H1 (cell line): ENCODE results near the gene IL37. TPM values are rescaled to one million over a fixed set of nuclear protein-coding genes. Genes with fewer than 3 reads are reported as not detected.

Experiments
- CTCF ChIA-PET: fragments of 300-600 bp; sonication (Branson Sonifier 250); formaldehyde crosslinking; loops from one replicate; lab custom pipeline; 2021; ENCODE audit not compliant: partially characterized antibody; lab: Charles Lee
- POLR2A ChIA-PET: fragments of 300-600 bp; sonication (Branson Sonifier 250); formaldehyde crosslinking; loops from one replicate; lab custom pipeline; 2021; ENCODE audit warnings: inconsistent platforms; ENCODE audit not compliant: partially characterized antibody; lab: Charles Lee
- DNase-seq, 2 experiments: peaks; one replicate each; pipeline versions ENCODE4 v3.0.0 to v3.0.0-alpha.2; 2010 to 2022; ENCODE audit warnings: low spot score in 2 of 2, low read depth in 1 of 2, mixed read lengths in 1 of 2
- FAIRE-seq: peaks from 2 replicates; lab custom pipeline; 2011; peaks lifted over from hg19 to GRCh38; lab: Jason Lieb, UNC
- H2AFZ ChIP-seq: 2 replicates; pipeline ENCODE4 v1.8.1; 2012; ENCODE audit warnings: low read length, inconsistent platforms
- H2AK5ac ChIP-seq: 2 replicates; pipeline ENCODE4 v1.6.1; 2013; ENCODE audit warnings: low read depth, low read length
- H2BK120ac ChIP-seq: replicated peaks from 2 replicates; pipeline ENCODE3; 2013; ENCODE audit warnings: low read depth, low read length, inconsistent platforms
- H2BK12ac ChIP-seq: 2 replicates; pipeline ENCODE4 v1.6.1; 2013; ENCODE audit warnings: low read depth, low read length
- H2BK15ac ChIP-seq: 2 replicates; pipeline ENCODE4 v1.6.1; 2013; ENCODE audit warnings: low read length
- H2BK20ac ChIP-seq: 2 replicates; pipeline ENCODE4 v1.6.1; 2013; ENCODE audit warnings: low read length
- H2BK5ac ChIP-seq: 2 replicates; pipeline ENCODE4 v1.6.1; 2013; ENCODE audit warnings: low read depth, low read length
- H3K14ac ChIP-seq: 2 replicates; pipeline ENCODE4 v1.6.1; 2013; ENCODE audit warnings: inconsistent platforms; ENCODE audit not compliant: insufficient read length
- H3K18ac ChIP-seq: 2 replicates; pipeline ENCODE4 v1.6.1; 2013; ENCODE audit warnings: low read length; ENCODE audit errors: extremely low read depth
- H3K23ac ChIP-seq: 2 replicates; pipeline ENCODE4 v1.6.1; 2013; ENCODE audit warnings: inconsistent platforms; ENCODE audit not compliant: insufficient read length
- H3K23me2 ChIP-seq: 2 replicates; pipeline ENCODE4 v1.6.1; 2013; ENCODE audit warnings: low read depth, low read length
- H3K27ac ChIP-seq: 2 replicates; pipeline ENCODE4 v1.6.1; 2011; ENCODE audit warnings: low read depth, low read length, inconsistent platforms
- H3K27me3 ChIP-seq, 4 experiments: replicated peaks in 1 of 4; 1 replicate in 1 of 4; 2 replicates in 3 of 4; pipeline versions ENCODE4 v1.6.1 to v1.8.1; 2011 to 2013; ENCODE audit warnings: low read length in 3 of 4, mild to moderate bottlenecking in 3 of 4, inconsistent platforms in 2 of 4, mixed read lengths in 2 of 4, moderate library complexity in 1 of 4; ENCODE audit not compliant: control insufficient read depth in 3 of 4, insufficient read depth in 3 of 4; ENCODE audit errors: extremely low read depth in 1 of 4
- H3K36me3 ChIP-seq, 4 experiments: 2 replicates each; pipeline versions ENCODE4 v1.6.1 to v1.8.1; 2011 to 2013; ENCODE audit warnings: mild to moderate bottlenecking in 4 of 4, low read length in 3 of 4, moderate library complexity in 2 of 4, control low read depth in 1 of 4, inconsistent platforms in 1 of 4; ENCODE audit not compliant: insufficient read depth in 4 of 4, control insufficient read depth in 2 of 4
- H3K4ac ChIP-seq: replicated peaks from 2 replicates; pipeline ENCODE3; 2013; ENCODE audit warnings: low read length, low read depth, mixed read lengths, inconsistent platforms; ENCODE audit not compliant: insufficient read length
- H3K4me1 ChIP-seq, 4 experiments: replicated peaks in 1 of 4; 1 replicate in 1 of 4; 2 replicates in 3 of 4; pipeline versions ENCODE4 v1.6.1 to v1.8.1; 2011 to 2013; ENCODE audit warnings: low read length in 3 of 4, inconsistent platforms in 2 of 4, mixed read lengths in 1 of 4; ENCODE audit not compliant: insufficient read depth in 4 of 4, control insufficient read depth in 3 of 4
- H3K4me2 ChIP-seq, 2 experiments: 2 replicates each; pipeline versions ENCODE4 v1.6.1 to v1.8.1; 2011 to 2013; ENCODE audit warnings: low read depth in 2 of 2, low read length in 2 of 2, control low read depth in 1 of 2, inconsistent platforms in 1 of 2, mild to moderate bottlenecking in 1 of 2; ENCODE audit not compliant: insufficient read depth in 1 of 2
- H3K4me3 ChIP-seq, 4 experiments: fragments of 200-600, 300-600 bp in 1 of 4; sonication (generic), shearing (Covaris generic), sonication (Bioruptor Twin) in 1 of 4; 2 replicates each; pipeline versions ENCODE4 v1.5.1 to v1.8.1; 2011 to 2016; ENCODE audit warnings: low read length in 4 of 4, low read depth in 3 of 4, control low read depth in 2 of 4, inconsistent platforms in 2 of 4, mild to moderate bottlenecking in 2 of 4, mixed read lengths in 1 of 4, moderate library complexity in 1 of 4; ENCODE audit not compliant: insufficient read depth in 2 of 4; ENCODE audit errors: extremely low read depth in 1 of 4
- H3K56ac ChIP-seq: replicated peaks from 2 replicates; pipeline ENCODE3; 2013; ENCODE audit warnings: low read depth, mild to moderate bottlenecking, mixed read lengths, low read length, inconsistent platforms; ENCODE audit not compliant: insufficient read length
- H3K79me1 ChIP-seq: 2 replicates; pipeline ENCODE4 v1.6.1; 2013; ENCODE audit warnings: low read depth, low read length, control low read depth
- H3K79me2 ChIP-seq, 2 experiments: 2 replicates each; pipeline versions ENCODE4 v1.6.1 to v1.8.1; 2012 to 2013; ENCODE audit warnings: low read length in 2 of 2, mild to moderate bottlenecking in 2 of 2, inconsistent platforms in 1 of 2; ENCODE audit not compliant: insufficient read depth in 2 of 2, control insufficient read depth in 1 of 2
- H3K9ac ChIP-seq, 4 experiments: replicated peaks in 1 of 4; 1 replicate in 1 of 4; 2 replicates in 3 of 4; pipeline versions ENCODE4 v1.6.1 to v1.8.1; 2011 to 2013; ENCODE audit warnings: low read depth in 3 of 4, low read length in 3 of 4, control low read depth in 2 of 4, mild to moderate bottlenecking in 2 of 4, moderate library complexity in 2 of 4, inconsistent platforms in 1 of 4; ENCODE audit errors: extremely low read depth in 1 of 4
- H3K9me3 ChIP-seq, 2 experiments: 2 replicates each; pipeline versions ENCODE4 v1.6.1 to v1.8.1; 2012 to 2013; ENCODE audit warnings: mild to moderate bottlenecking in 2 of 2, moderate library complexity in 2 of 2, control low read depth in 1 of 2, inconsistent platforms in 1 of 2, low read depth in 1 of 2, low read length in 1 of 2, mixed read lengths in 1 of 2; ENCODE audit not compliant: insufficient read depth in 2 of 2
- H4K20me1 ChIP-seq, 2 experiments: replicated peaks in 1 of 2; 2 replicates each; pipeline versions ENCODE3 to v1.8.1; 2011 to 2013; ENCODE audit warnings: inconsistent platforms in 2 of 2, low read length in 2 of 2, mild to moderate bottlenecking in 1 of 2; ENCODE audit not compliant: insufficient read depth in 2 of 2, control insufficient read depth in 1 of 2
- H4K5ac ChIP-seq: 2 replicates; pipeline ENCODE4 v1.6.1; 2013; ENCODE audit warnings: low read length, low read depth, mixed read lengths, inconsistent platforms; ENCODE audit not compliant: insufficient read length
- H4K8ac ChIP-seq: 2 replicates; pipeline ENCODE4 v1.8.0; 2013; ENCODE audit warnings: mild to moderate bottlenecking, moderate library complexity, low read length, inconsistent platforms; ENCODE audit not compliant: insufficient read depth; ENCODE audit errors: extremely low read depth
- H4K91ac ChIP-seq: replicated peaks from 2 replicates; pipeline ENCODE3; 2013; ENCODE audit warnings: low read length, mixed read lengths, inconsistent platforms; ENCODE audit not compliant: insufficient read length
- WGBS, 2 experiments: shearing (Covaris generic) in 1 of 2; methylation state at CpG; one replicate each; pipeline versions ENCODE4 v1.1.6 to v1.1.7; 2013 to 2015; ENCODE audit warnings: low lambda C conversion rate in 2 of 2, mixed read lengths in 2 of 2, inconsistent platforms in 1 of 2, low coverage in 1 of 2, missing lambda C conversion rate in 1 of 2; ENCODE audit not compliant: insufficient replicate concordance in 2 of 2, insufficient coverage in 1 of 2, insufficient read length in 1 of 2; ENCODE audit errors: extremely low coverage in 1 of 2, missing lambda C conversion rate in 1 of 2; 5-methylcytosine and 5-hydroxymethylcytosine counted together
- polyA plus RNA-seq, 7 experiments: library from polyadenylated mRNA; depleted of rRNA in 3 of 7; stranded (reverse) in 5 of 7; unstranded in 2 of 7; fragments of >200 nt in 5 of 7; fragments of 200-250 nt in 2 of 7; gene quantifications; 1 replicate in 5 of 7; 2 replicates in 1 of 7; 4 replicates in 1 of 7; pipeline versions ENCODE4 v1.2.1 to v1.2.3, GENCODE V29; 2011 to 2013; ENCODE audit warnings: missing spikeins in 2 of 7, mixed read lengths in 2 of 7
- total RNA-seq: library from RNA; stranded (reverse); fragmentation: NEBNext Ultra II Directional; extraction: Animal tissue kit (Norgen Biotek cat#: 25700); gene quantifications from 2 replicates; pipeline ENCODE4 v1.2.1, GENCODE V29; 2021

Gene IL37
- total and polyA plus RNA-seq, 2 of the 8 experiments (the other 6 are each of a cell fraction or from before 2014, with no cell fraction given): 0.18 TPM; not detected in 1

DNA sequence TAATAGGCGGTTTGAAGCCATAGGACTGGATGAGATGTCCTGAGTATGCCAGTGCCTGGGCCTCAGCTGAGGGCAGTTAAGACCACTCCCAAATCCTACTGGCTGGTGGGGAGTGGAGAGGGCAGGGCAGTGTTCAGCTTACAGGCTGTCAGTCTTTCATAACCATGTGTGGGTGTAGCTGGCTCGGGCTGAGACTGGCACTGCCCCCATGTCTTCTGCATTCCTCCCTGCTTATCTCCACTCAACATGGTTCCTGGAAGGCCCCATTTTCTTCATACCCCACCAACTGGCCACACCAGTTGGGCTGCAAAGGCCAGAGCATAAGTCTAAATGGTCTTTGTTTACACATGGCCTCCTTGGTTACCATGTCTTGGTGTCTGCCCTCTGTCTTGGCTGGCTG, 17.2 kb upstream of the IL37 start:
- H3K23ac ChIP-seq: no peak overlapping the region
- no peaks in the 10 kb centered on the region for H3K36me3 ChIP-seq
- no peaks in the 10 kb centered on the region for H3K79me2 ChIP-seq
- DNase-seq (no peak), FAIRE-seq (no peak)
- no peak overlapping the region for H3K18ac ChIP-seq
- no peaks in the 10 kb centered on the region for H3K9me3 ChIP-seq
- no peak overlapping the region for H2BK12ac ChIP-seq
- no peak overlapping the region for H3K4ac ChIP-seq
- H4K8ac ChIP-seq: no peak overlapping the region
- H2BK20ac ChIP-seq: no peak overlapping the region
- no peak overlapping the region for H3K4me2 ChIP-seq
- H3K56ac ChIP-seq: no peak overlapping the region
- no peak overlapping the region for H3K14ac ChIP-seq
- no peak overlapping the region for H2BK15ac ChIP-seq
- no peaks in the 10 kb centered on the region for H3K4me1 ChIP-seq
- no peak overlapping the region for H2AK5ac ChIP-seq
- H3K27ac ChIP-seq: no peak overlapping the region
- H3K9ac ChIP-seq: no peak overlapping the region
- no peak overlapping the region for H4K91ac ChIP-seq
- H2BK120ac ChIP-seq: no peak overlapping the region
- 84% methylated on average over 2 of the region's 2 CpGs; no CpG with 5 or more reads in 1 of the 2 experiments for WGBS, 2 experiments
- no peaks in the 10 kb centered on the region for H3K23me2 ChIP-seq
- CTCF ChIA-PET: interaction anchor here (0.7 to 2.8 kb wide), 5 partner anchors 9 to 166 kb away, joined by 3 to 13 read pairs (median 4); no protein-coding TSS in a partner anchor
- no peak overlapping the region for H2AFZ ChIP-seq
- H3K27me3 ChIP-seq: no peaks in the 10 kb centered on the region
- no peaks in the 10 kb centered on the region for H4K20me1 ChIP-seq
- H2BK5ac ChIP-seq: no peak overlapping the region
- POLR2A ChIA-PET: no interaction called here
- H4K5ac ChIP-seq: no peak overlapping the region
- H3K4me3 ChIP-seq: no peak overlapping the region
- H3K79me1 ChIP-seq: no peaks in the 10 kb centered on the region
